Measurements from ENCODE around the gene EYA4.
"Not testable (repeated sequence)": the region's sequence is repeated elsewhere in the genome, so short reads cannot be mapped to it uniquely, and the experiment has no call there.

EYA4 gene

DNA sequence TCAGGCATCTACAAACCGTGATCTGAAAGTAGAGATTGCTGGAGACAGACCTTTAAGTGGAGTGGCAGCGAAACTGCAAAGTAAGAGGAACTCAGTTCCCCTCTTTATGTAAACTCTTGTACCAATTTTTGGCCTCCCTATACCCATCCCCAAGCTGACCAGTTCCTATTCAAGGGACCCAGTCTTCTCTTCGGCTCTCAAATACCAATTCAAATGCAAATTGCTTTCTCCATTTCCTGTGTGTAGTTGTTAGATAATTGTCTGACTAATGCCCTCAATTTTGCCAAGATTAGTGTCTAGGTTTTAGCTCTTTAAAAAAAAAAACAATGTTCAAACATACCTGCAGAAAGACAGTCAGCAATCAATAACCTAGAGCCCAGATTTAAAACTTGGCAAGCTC is 150.9 kb downstream of the EYA4 start:
- TF ChIP-seq, protein P1, sequence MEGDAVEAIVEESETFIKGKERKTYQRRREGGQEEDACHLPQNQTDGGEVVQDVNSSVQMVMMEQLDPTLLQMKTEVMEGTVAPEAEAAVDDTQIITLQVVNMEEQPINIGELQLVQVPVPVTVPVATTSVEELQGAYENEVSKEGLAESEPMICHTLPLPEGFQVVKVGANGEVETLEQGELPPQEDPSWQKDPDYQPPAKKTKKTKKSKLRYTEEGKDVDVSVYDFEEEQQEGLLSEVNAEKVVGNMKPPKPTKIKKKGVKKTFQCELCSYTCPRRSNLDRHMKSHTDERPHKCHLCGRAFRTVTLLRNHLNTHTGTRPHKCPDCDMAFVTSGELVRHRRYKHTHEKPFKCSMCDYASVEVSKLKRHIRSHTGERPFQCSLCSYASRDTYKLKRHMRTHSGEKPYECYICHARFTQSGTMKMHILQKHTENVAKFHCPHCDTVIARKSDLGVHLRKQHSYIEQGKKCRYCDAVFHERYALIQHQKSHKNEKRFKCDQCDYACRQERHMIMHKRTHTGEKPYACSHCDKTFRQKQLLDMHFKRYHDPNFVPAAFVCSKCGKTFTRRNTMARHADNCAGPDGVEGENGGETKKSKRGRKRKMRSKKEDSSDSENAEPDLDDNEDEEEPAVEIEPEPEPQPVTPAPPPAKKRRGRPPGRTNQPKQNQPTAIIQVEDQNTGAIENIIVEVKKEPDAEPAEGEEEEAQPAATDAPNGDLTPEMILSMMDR (IDR thresholded peaks at IDR 0.05; ENCODE audit: borderline replicate concordance, insufficient read depth, low read depth, low read length), result no peak
- no peak overlapping the region for H3K4me3 ChIP-seq (ENCODE audit: low read depth, low read length)

DNA sequence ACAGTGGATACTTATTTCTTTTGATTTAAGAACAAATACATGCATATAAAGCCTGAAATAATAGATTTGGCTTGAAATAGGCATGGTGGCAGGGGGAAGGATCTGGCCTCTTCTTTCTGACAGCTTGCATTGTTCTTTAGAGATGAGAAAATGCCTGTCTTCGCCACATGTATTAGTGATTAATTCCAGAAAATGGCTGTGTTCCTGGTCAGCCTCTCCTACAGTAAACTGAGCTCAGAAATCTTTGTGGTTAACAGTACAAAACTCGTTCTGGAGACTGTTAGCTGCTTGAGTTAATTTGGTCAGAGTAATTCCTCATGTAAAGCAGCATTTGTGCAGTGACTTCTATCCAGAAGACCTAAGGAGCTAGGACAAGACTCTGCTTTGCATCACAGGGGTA is 151.5 kb downstream of the EYA4 start:
- TF ChIP-seq, protein P1 (IDR thresholded peaks at IDR 0.05; ENCODE audit: borderline replicate concordance, insufficient read depth, low read depth, low read length), result no peak
- H3K4me3 ChIP-seq (ENCODE audit: low read depth, low read length), result no peak overlapping the region

DNA sequence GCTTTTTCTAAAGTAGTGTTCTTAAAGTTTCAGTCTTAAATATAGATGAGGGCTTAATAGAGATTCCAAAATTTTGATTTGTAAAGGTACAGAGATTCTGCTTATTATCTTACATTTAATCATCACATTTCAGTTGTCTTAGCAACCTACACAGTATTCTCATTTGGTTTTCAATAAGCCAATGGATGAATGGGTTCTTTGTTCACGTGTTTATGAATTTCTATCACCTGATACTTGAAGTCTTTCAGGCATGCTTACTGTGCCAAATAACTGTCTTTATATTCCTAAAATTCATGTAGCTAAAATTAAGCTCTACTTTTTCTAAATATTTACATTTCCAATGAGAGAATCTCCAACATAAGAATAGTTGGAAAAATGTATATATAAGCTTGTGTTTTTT is 152.7 kb downstream of the EYA4 start:
- TF ChIP-seq, protein P1 (IDR thresholded peaks at IDR 0.05; ENCODE audit: borderline replicate concordance, insufficient read depth, low read depth, low read length), result no peak

DNA sequence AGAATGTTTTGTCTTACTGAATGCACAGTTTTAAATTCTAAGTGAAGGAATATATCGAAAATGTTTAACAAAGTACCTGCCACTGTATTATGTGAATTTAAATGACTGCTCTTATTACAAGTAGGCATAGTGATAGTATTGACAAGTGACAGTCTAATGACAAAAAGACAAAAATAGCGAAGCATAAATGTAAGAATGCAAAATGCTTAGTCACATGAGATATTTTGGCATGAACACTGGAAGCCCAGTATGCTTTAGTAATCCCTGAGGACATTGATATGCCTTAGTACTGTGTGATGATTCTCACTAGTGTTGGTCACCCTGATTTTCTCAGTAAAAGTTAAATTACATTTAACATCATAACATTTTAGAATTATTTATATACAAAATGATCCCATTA is 153.5 kb downstream of the EYA4 start:
- TF ChIP-seq, protein P1 (IDR thresholded peaks at IDR 0.05; ENCODE audit: borderline replicate concordance, insufficient read depth, low read depth, low read length), result no peak
- no peak overlapping the region for H3K4me3 ChIP-seq (ENCODE audit: low read depth, low read length)

More for the DNA sequence above, 152.7 kb downstream of the EYA4 start:
- H3K4me3 ChIP-seq (ENCODE audit: low read depth, low read length), result no peak overlapping the region

DNA sequence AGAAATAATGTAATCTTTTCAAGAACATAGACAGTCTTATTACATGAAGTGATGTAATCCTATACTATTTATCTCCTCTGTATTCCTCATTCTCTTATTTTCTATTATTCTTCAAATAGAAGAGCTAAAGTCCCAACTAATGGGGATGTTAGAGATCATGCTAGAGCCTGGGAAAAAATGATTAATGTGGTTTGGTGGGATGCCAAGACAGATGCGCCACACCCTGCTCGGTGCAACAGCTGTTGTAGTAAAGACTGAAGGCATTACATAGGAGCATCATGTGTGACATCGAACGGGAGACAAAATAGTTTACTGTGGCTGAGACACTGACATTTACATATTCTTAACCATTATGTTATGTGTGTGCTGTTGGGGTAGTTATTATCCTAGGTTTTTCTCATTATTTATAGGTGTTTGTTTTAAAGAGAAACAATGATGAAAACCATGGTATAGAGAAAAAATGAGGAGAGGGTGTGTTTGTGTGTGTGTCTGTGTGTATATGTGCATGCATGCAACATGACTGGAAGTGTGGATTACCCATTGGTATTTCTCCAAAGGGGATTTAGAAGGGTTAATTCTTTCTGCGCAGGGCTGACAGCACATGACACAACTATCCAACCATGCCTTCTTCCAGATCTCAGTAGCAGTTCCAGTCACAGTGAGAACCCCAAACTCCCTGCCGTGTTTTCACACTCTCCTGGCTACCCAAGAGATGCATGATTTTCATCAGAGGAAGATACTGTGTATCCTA is 155.3 kb downstream of the EYA4 start:
- H3K4me3 ChIP-seq (ENCODE audit: low read depth, low read length), result no peak overlapping the region
- TF ChIP-seq, protein P1 (IDR thresholded peaks at IDR 0.05; ENCODE audit: borderline replicate concordance, insufficient read depth, low read depth, low read length), result no peak

DNA sequence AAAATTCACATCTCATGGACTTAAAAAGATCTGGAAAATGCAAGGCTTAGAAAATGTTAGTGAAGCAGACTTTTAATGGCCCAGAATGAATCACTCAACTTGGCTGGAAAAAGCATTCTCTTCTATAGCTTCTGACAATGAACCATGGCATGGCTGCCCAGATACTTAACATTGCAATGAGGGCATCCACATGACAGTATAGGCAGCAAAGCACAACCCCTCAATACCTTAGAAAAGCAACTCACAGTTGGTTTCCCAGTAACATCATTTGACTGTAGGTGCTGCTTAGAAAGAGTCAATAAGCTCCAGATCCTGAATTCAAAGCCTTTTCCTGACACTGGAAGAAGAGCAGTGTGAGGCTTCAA is 155.8 kb downstream of the EYA4 start:
- TF ChIP-seq, protein P1 (IDR thresholded peaks at IDR 0.05; ENCODE audit: borderline replicate concordance, insufficient read depth, low read depth, low read length), result no peak
- no peak overlapping the region for H3K4me3 ChIP-seq (ENCODE audit: low read depth, low read length)

DNA sequence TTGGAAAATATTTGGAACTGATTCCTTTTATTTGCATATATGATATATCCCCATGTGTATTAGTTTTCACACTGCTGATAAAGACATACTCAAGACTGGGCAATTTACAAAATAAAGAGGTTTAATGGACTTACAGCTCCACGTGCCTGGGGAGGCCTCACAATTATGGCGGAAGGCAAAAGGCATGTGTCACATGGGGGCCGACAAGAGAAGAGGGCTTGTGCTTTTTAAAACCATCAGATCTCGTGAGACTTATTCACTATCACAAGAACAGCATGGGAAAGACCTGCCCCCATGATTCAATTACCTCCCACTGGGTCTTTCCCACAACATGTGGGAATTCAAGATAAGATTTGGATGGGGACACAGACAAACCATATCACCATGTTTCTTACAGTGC is 156.4 kb downstream of the EYA4 start:
- not testable (repeated sequence) for H3K4me3 ChIP-seq (ENCODE audit: low read depth, low read length)

All from GM12875 (cell line).